H9 (cell line): Measurements from ENCODE around the gene ZBBX. TPM values are rescaled to one million over a fixed set of nuclear protein-coding genes. Genes with fewer than 3 reads are reported as not detected.

Source experiments
- DNase-seq: peaks from one replicate; pipeline ENCODE4 v3.0.0-alpha.2; 2017
- H2AFZ ChIP-seq: one replicate; pipeline ENCODE4 v1.6.1; 2013; ENCODE audit warnings: mild to moderate bottlenecking, low read length, control low read depth, moderate library complexity
- H2AK5ac ChIP-seq: 2 replicates; pipeline ENCODE4 v1.6.1; 2013; ENCODE audit warnings: low read length, control low read depth, mixed read lengths; ENCODE audit not compliant: insufficient read length
- H2BK120ac ChIP-seq: one replicate; pipeline ENCODE4 v1.6.1; 2013; ENCODE audit warnings: low read depth, mild to moderate bottlenecking, low read length, control low read depth, inconsistent platforms; ENCODE audit not compliant: poor library complexity, severe bottlenecking
- H2BK12ac ChIP-seq: 2 replicates; pipeline ENCODE4 v1.6.1; 2013; ENCODE audit warnings: low read length, control low read depth, mixed read lengths, low read depth; ENCODE audit not compliant: insufficient read length
- H2BK15ac ChIP-seq: 2 replicates; pipeline ENCODE4 v1.6.1; 2013; ENCODE audit warnings: low read depth, low read length, control low read depth
- H2BK20ac ChIP-seq: one replicate; pipeline ENCODE4 v1.6.1; 2013; ENCODE audit warnings: low read depth, mild to moderate bottlenecking, low read length, control low read depth, inconsistent platforms; ENCODE audit not compliant: poor library complexity, severe bottlenecking
- H2BK5ac ChIP-seq: 2 replicates; pipeline ENCODE4 v1.6.1; 2013; ENCODE audit warnings: low read length, control low read depth, mixed read lengths; ENCODE audit not compliant: insufficient read length
- H3K14ac ChIP-seq: 2 replicates; pipeline ENCODE4 v1.6.1; 2013; ENCODE audit warnings: low read length, control low read depth; ENCODE audit not compliant: insufficient read depth
- H3K18ac ChIP-seq: 2 replicates; pipeline ENCODE4 v1.6.1; 2013; ENCODE audit warnings: low read depth, mild to moderate bottlenecking, mixed read lengths, low read length, control low read depth; ENCODE audit not compliant: insufficient read length
- H3K23ac ChIP-seq: 2 replicates; pipeline ENCODE4 v1.6.1; 2013; ENCODE audit warnings: low read length, control low read depth, mixed read lengths, low read depth; ENCODE audit not compliant: insufficient read length
- H3K23me2 ChIP-seq: 2 replicates; pipeline ENCODE4 v1.6.1; 2013; ENCODE audit warnings: low read depth, mild to moderate bottlenecking, mixed read lengths, low read length, control low read depth; ENCODE audit not compliant: insufficient read length, poor library complexity, severe bottlenecking
- H3K27ac ChIP-seq: 2 replicates; pipeline ENCODE4 v1.5.1; 2013; ENCODE audit warnings: low read length, control low read depth, mixed read lengths, low read depth; ENCODE audit not compliant: insufficient read length
- H3K27me3 ChIP-seq: 2 replicates; pipeline ENCODE4 v1.6.1; 2013; ENCODE audit warnings: low read length, control low read depth, inconsistent platforms; ENCODE audit not compliant: insufficient read depth
- H3K4ac ChIP-seq: 2 replicates; pipeline ENCODE4 v1.6.1; 2013; ENCODE audit warnings: low read depth, mild to moderate bottlenecking, control low read depth, inconsistent platforms, low read length, moderate library complexity
- H3K4me1 ChIP-seq: 2 replicates; pipeline ENCODE4 v1.6.1; 2013; ENCODE audit warnings: low read length, control low read depth, inconsistent platforms; ENCODE audit not compliant: insufficient read depth
- H3K4me2 ChIP-seq: 2 replicates; pipeline ENCODE4 v1.6.1; 2013; ENCODE audit warnings: low read length, control low read depth, mixed read lengths; ENCODE audit not compliant: insufficient read length, insufficient read depth
- H3K56ac ChIP-seq: 2 replicates; pipeline ENCODE4 v1.6.1; 2013; ENCODE audit warnings: low read depth, mild to moderate bottlenecking, mixed read lengths, low read length, control low read depth; ENCODE audit not compliant: insufficient read length
- H3K79me1 ChIP-seq: 2 replicates; pipeline ENCODE4 v1.6.1; 2013; ENCODE audit warnings: low read depth, mild to moderate bottlenecking, moderate library complexity, low read length, control low read depth, inconsistent platforms; ENCODE audit not compliant: insufficient read depth, poor library complexity, severe bottlenecking
- H3K79me2 ChIP-seq: 2 replicates; pipeline ENCODE4 v1.6.1; 2013; ENCODE audit warnings: low read length, control low read depth, inconsistent platforms; ENCODE audit not compliant: insufficient read depth
- H3K9ac ChIP-seq: 2 replicates; pipeline ENCODE4 v1.6.1; 2013; ENCODE audit warnings: low read length, control low read depth, mixed read lengths; ENCODE audit not compliant: insufficient read length; ENCODE audit errors: extremely low read depth
- H3K9me3 ChIP-seq: one replicate; pipeline ENCODE4 v1.6.1; 2013; ENCODE audit warnings: low read depth, low read length, inconsistent platforms; ENCODE audit not compliant: control insufficient read depth
- H3T11ph ChIP-seq: one replicate; pipeline ENCODE4 v1.6.1; 2013; ENCODE audit warnings: mild to moderate bottlenecking, low read length, control low read depth, inconsistent platforms
- H4K20me1 ChIP-seq: one replicate; pipeline ENCODE4 v1.6.1; 2013; ENCODE audit not compliant: control insufficient read depth, insufficient read length, insufficient read depth
- H4K5ac ChIP-seq: 2 replicates; pipeline ENCODE4 v1.6.1; 2013; ENCODE audit warnings: low read depth, mild to moderate bottlenecking, mixed read lengths, low read length, control low read depth; ENCODE audit not compliant: insufficient read length
- H4K8ac ChIP-seq: replicated peaks from 2 replicates; pipeline ENCODE4 v1.6.1; 2013; ENCODE audit warnings: low read length, control low read depth, mixed read lengths, low read depth; ENCODE audit not compliant: insufficient read length
- H4K91ac ChIP-seq: 2 replicates; pipeline ENCODE4 v1.6.1; 2013; ENCODE audit warnings: low read depth, mild to moderate bottlenecking, moderate library complexity, mixed read lengths, low read length, control low read depth; ENCODE audit not compliant: insufficient read length
- H3K27ac Mint-ChIP-seq, 3 experiments: 2 replicates in 2 of 3; 3 replicates in 1 of 3; pipeline ENCODE4 v1.8.0; 2020 to 2021; ENCODE audit warnings: mixed read lengths in 3 of 3, mild to moderate bottlenecking in 1 of 3, moderate library complexity in 1 of 3
- H3K27me3 Mint-ChIP-seq: 2 replicates; pipeline ENCODE4 v1.8.0; 2021; ENCODE audit warnings: low read depth, mild to moderate bottlenecking, moderate library complexity, mixed read lengths
- H3K36me3 Mint-ChIP-seq, 3 experiments: 2 replicates in 2 of 3; 3 replicates in 1 of 3; pipeline ENCODE4 v1.8.0; 2020 to 2021; ENCODE audit warnings: low read depth in 3 of 3, mixed read lengths in 3 of 3; ENCODE audit not compliant: insufficient read depth in 1 of 3
- H3K4me1 Mint-ChIP-seq, 2 experiments: 2 replicates each; pipeline ENCODE4 v1.8.0; 2020; ENCODE audit warnings: mixed read lengths in 2 of 2
- H3K4me3 Mint-ChIP-seq, 2 experiments: 2 replicates in 1 of 2; 3 replicates in 1 of 2; pipeline ENCODE4 v1.8.0; 2020 to 2021; ENCODE audit warnings: mild to moderate bottlenecking in 2 of 2, mixed read lengths in 2 of 2, moderate library complexity in 1 of 2
- H3K9me3 Mint-ChIP-seq, 2 experiments: 2 replicates in 1 of 2; 3 replicates in 1 of 2; pipeline ENCODE4 v1.8.0; 2020; ENCODE audit warnings: mild to moderate bottlenecking in 2 of 2, mixed read lengths in 2 of 2, moderate library complexity in 1 of 2
- WGBS: extraction: QIAGEN DNeasy Blood & Tissue Kit; methylation state at CpG from one replicate; pipeline ENCODE4 v1.1.7; 2013; ENCODE audit warnings: missing lambda C conversion rate, low lambda C conversion rate, mixed read lengths; ENCODE audit not compliant: insufficient read length; ENCODE audit errors: extremely low coverage; 5-methylcytosine and 5-hydroxymethylcytosine counted together
- total RNA-seq: library from RNA; stranded (reverse); gene quantifications from 2 replicates; pipeline ENCODE4 v1.2.1, GENCODE V29; 2021
- TF ChIP-seq, protein P1 (sequence below): fragments of 200-600 bp; sonication (generic); conservative IDR thresholded peaks from 3 replicates; pipeline ENCODE4 v1.8.0; 2021; ENCODE audit warnings: antibody characterized with exemption, mild to moderate bottlenecking

Gene ZBBX
- total RNA-seq, 1 experiment from 2014 or later: 2.4 TPM

DNA sequence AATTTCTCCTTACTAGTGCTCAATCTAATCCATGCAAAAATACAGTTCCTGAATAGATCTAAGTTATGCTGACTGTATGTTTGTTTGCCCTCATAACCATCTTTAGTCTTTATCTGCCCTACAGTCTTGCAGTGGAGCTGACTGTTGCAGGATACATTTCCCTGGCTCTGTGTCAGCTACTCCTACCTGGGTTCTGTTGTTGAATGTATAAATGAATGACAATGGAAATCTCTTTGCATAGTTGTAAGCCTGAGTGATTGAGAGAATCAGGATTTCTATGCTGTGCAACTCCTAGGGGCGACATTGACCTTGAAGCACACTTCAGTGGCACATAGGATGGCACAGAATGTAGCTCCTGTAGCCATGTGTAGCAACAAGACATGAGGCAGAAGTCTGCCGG, 16.0 kb upstream of the ZBBX start:
- Histone ChIP-seq H2BK15ac (no peak overlapping the region), H3K79me2 (no peaks in the 10 kb centered on the region), H3K23me2 (no peaks in the 10 kb centered on the region), H2AK5ac (no peak overlapping the region), H4K20me1 (no peaks in the 10 kb centered on the region), H2BK20ac (no peak overlapping the region), H4K91ac (no peak overlapping the region), H2BK120ac (no peak overlapping the region), H2BK12ac (no peak overlapping the region), H3K27me3 (no peaks in the 10 kb centered on the region), H3K27ac (no peak overlapping the region), H3K4me2 (no peak overlapping the region), H2BK5ac (no peak overlapping the region), H3T11ph (no peak overlapping the region), H3K79me1 (no peaks in the 10 kb centered on the region), H3K9ac (no peak overlapping the region), H3K4me1 (peaks cover 5% of the 10 kb centered on the region; the same call in 1 of the 2 replicates), H3K4ac (no peak overlapping the region), H2AFZ (no peak overlapping the region), H3K56ac (no peak overlapping the region), H4K8ac (no peak overlapping the region), H3K23ac (no peak overlapping the region), H4K5ac (no peak overlapping the region), H3K14ac (no peak overlapping the region), H3K18ac (no peak overlapping the region), H3K9me3 (no peaks in the 10 kb centered on the region)
- no peak for DNase-seq
- Mint-ChIP-seq H3K4me1 (peaks cover 11 to 16% of the 10 kb centered on the region in 2 experiments), H3K36me3 (no peaks in the 10 kb centered on the region), H3K27ac (no peak overlapping the region), H3K9me3 (no peaks in the 10 kb centered on the region), H3K27me3 (no peaks in the 10 kb centered on the region; the same call in 1 of the 2 replicates), H3K4me3 (no peak overlapping the region)
- TF ChIP-seq, protein P1, sequence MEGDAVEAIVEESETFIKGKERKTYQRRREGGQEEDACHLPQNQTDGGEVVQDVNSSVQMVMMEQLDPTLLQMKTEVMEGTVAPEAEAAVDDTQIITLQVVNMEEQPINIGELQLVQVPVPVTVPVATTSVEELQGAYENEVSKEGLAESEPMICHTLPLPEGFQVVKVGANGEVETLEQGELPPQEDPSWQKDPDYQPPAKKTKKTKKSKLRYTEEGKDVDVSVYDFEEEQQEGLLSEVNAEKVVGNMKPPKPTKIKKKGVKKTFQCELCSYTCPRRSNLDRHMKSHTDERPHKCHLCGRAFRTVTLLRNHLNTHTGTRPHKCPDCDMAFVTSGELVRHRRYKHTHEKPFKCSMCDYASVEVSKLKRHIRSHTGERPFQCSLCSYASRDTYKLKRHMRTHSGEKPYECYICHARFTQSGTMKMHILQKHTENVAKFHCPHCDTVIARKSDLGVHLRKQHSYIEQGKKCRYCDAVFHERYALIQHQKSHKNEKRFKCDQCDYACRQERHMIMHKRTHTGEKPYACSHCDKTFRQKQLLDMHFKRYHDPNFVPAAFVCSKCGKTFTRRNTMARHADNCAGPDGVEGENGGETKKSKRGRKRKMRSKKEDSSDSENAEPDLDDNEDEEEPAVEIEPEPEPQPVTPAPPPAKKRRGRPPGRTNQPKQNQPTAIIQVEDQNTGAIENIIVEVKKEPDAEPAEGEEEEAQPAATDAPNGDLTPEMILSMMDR: no peak
- no CpG with 5 or more reads among the region's 2 CpGs for WGBS
